NCI-H774 (cell line): Measurements from ENCODE around the gene OGDHL.
"Not testable (repeated sequence)": the region's sequence is repeated elsewhere in the genome, so short reads cannot be mapped to it uniquely, and the experiment has no call there.

Experiments used
- DNase-seq: peaks from one replicate; lab custom pipeline; 2025; lab: John Stamatoyannopoulos, UW

OGDHL gene

DNA sequence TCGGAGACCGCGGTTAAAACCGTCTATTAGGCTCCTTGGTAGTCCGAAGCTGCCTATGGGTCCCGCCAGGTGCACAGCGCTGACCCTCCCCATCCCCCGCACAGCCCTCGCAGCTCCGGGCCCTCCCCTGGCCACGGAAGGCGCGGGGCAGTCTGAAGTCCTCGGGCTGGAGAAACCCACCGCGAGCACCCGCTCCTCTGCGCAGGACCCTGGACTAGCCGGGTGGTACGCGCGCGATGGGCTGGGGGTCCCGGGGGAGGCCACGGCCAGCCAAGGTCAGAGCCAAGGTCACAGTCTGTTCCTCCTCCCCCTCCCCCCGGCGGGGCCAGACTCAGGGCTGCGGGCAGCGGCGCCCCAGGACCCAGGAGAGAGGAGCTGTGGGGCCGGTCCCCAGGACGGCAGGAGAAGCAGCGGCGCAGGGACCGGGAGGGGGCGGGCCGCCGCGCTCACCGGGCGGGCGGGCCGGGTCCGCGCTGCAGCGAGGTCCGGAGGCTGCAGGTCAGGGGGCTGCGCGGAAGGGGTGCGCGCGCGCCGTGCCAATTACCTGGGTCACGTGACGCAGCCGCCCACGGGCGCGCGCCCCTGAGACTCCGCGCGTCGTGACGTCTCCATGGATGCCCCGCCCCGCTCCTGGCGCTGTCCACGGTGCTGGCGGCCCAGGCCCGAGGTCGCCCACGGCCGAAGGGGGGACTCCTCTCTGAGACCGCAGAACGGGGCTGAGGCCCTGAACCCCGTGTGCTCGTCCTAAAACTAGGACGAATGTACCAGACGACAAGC, at the start of gene OGDHL:
Gene OGDHL (minus strand): TSS at position 535 of the 777 bp plus-strand sequence. CDS start 3,731 bp downstream, outside the sequence.
- DNase-seq: peak; percentile 75

GRCh38 chr10:49803988-49804387, 41.9 kb upstream of the OGDHL start:
- DNase-seq: no peak

DNA sequence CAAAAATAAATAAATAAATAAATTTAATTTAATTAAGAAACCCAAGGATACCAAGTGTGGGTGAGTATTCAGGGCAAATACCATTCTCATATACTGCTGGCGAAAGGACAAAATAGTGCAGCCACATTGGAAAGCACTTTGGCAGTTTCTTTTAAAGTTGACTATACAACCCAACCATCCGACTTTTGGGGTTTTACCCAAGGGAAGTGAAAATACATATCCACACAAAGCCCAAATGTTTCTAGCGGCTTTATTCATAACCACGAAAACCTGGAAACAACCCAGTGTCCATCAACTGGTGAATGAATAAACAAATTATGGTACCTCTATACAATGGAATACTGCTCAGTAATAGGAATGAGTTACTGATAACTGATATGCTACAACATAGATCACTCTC, 36.2 kb upstream of the OGDHL start:
- no peak for DNase-seq

GRCh38 chr10:49791100-49791499, 29.0 kb upstream of the OGDHL start:
- no peak for DNase-seq

- no peak for DNase-seq
Observed at GRCh38 chr10:49784681-49785080, 22.6 kb upstream of the OGDHL start.

DNA sequence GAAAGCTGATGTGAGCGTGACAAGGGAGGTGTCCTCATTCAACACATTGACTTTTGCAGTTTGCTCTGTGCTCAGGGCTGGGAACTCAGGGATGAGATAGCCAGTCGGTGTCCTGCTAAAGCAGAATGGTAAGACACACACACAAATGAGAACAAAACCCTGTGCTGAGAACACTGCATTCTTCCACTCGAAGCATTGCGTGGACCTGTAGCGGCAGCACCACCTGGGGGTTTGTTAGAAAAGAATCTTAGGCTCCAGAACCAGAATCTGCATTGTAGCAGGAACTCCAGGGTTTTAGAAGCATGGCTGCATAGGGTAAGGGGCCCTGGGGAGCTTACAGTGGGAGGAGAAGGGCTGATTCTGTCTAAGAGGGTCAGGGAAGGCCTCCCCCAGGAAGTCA, 21.5 kb upstream of the OGDHL start:
- DNase-seq: no peak

GRCh38 chr10:49781247-49781646, 19.1 kb upstream of the OGDHL start:
- DNase-seq: no peak

GRCh38 chr10:49778197-49778596, 16.1 kb upstream of the OGDHL start:
- DNase-seq: no peak

DNA sequence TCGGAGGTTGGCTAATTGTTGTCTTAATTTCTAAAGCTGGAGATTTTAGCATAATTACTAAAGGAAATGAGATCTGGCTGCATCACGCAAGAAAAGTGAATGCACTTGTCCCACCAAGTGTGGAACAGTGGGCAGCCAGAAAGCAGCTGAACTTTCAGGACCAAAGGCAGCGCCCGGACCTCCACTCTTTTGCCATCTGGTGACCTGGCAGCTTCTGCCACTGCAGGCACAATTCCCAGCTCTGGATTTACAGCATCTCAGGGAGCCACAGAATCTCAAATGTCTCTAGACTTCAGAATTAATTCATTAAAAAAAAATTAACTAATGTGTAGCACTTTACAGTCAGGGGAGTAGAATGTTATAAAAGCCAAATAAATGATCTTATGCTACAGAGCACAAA, 14.7 kb upstream of the OGDHL start:
- no peak for DNase-seq

GRCh38 chr10:49775014-49775413, 12.9 kb upstream of the OGDHL start:
- no peak for DNase-seq

- DNase-seq: not testable (repeated sequence)
Observed at GRCh38 chr10:49772944-49773343, 10.8 kb upstream of the OGDHL start.

GRCh38 chr10:49771046-49771445, 8.9 kb upstream of the OGDHL start:
- DNase-seq: not testable (repeated sequence)

DNA sequence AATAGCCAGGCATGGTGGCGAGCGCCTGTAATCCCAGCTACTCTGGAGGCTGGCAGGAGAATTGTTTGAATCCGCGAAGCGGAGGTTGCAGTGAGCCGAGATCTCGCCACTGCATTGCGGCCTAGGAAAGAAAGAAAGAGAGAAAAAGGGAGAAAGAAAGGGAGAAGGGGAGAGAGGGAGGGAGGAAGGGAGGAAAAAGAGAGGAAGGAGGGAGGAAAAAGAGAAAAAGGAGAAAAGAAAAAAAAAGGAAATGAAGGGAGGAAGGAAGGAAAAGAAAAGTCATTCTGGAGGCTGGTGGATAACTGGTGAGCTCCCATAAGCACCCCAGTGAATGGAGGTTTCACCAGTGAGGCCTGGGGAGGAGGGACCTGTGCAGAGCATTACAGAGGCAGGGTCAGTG, 7.6 kb upstream of the OGDHL start:
- no peak for DNase-seq

- no peak for DNase-seq
Observed at GRCh38 chr10:49768731-49769130, 6.6 kb upstream of the OGDHL start.

DNA sequence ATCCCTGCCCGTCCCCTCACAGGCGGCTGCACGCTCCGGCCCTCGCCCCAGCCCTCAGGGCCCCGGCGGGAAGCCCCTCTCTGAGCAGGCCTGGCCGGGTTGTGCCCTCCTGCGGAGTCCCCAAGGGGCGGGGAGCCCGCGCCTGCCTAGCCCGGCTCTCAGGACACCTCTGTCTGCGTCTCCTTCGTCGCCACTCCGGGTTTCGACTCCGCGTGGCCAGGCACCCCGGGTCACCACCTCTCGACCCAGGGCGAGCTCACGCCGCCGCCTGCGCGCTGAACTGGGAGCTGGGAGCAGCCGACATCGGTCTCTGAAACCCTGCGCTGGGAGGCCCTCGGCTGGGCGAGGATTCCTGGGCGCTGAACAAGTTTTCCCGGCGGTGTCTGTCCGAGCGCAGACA, 6.2 kb upstream of the OGDHL start:
- no peak for DNase-seq

GRCh38 chr10:49767752-49768151, 5.6 kb upstream of the OGDHL start:
- no peak for DNase-seq

DNA sequence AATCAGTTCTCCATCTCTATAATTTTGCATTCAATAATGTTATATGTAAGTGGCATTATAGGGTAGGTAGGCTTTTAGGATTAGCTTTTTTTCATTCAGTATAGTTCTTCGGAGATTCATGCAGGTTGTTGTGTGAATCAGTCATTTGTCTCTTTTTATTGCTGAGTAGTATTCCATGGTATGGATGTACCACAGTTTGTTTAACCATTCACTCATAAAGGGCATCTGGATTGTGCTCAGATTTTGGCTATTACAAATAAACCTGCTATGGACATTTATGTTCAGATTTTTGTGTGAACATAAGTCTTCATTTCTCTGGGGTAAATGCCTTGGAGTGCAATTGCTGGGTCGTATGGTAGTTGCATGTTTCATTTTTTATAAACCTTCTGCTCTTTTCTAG, 4.4 kb upstream of the OGDHL start:
- no peak for DNase-seq

- no peak for DNase-seq
Observed at GRCh38 chr10:49762566-49762877, 399 bp upstream of the OGDHL start.

DNA sequence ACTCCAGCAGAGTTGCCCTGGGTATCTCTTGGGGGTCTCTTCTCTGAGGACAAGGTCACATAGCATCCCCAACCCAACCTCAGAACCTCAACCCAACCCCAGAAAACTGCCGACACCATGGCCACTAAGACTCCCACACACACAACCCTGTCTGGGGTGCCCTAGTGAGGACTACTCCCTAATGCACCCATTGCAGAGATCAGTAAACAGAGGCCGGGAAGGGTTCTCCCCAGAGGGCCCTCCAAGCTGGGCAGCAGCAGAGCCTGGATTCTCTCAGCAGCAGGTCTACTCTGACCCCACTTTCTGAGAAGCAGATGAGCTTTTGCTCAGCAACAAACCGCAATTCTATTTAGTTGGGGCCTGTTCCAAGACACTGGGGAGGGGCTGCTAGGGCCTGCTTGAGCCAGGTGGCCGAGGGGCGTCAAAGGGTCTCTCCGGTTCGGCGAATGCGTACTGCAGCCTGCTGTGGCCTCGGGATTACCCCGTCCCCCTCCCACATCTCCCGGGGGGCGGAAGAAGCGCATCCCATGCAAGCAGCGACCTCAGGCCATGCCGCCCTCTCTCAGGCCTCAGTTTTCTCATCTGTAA, 828 bp downstream of the OGDHL start:
- no peak for DNase-seq

- no peak for DNase-seq
Observed at GRCh38 chr10:49760789-49761188, 1.3 kb downstream of the OGDHL start.

DNA sequence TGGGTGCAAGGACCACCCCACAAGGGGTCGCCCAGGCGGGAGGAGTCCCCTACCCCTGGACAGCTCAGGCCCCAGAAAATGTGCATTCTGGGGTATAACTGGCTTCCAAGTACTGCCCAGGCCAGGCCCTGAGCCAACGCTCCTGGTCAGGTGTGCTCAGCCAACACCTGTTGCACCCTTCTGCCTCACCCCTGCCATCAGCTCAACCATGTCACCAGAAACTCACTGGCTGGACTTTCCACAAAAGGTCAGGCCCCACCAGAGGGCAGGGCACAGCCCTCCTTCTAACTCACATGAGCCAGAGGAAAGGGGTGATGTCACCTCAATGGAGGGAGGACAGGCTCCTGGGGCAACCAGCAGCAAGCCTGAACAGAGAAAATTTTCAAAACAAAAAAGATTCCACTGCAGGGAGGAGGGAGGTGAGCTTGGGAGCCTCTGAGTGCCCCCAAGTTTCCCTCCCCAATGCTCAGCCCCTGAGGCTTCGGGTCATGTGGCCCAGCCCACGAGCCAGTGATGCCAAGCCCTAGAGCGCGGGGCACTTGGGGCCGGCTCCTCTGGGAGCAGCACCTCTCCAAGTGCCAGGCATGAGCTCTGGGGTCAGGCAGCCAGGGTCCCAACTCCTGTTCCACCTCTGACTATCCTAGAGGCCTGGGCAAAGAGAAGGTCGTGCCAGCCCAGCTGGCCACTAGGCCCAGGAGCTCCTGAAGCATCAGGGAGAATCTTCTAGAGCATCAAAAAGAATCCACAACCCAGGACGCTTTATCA, 2.2 kb downstream of the OGDHL start:
- no peak for DNase-seq

DNA sequence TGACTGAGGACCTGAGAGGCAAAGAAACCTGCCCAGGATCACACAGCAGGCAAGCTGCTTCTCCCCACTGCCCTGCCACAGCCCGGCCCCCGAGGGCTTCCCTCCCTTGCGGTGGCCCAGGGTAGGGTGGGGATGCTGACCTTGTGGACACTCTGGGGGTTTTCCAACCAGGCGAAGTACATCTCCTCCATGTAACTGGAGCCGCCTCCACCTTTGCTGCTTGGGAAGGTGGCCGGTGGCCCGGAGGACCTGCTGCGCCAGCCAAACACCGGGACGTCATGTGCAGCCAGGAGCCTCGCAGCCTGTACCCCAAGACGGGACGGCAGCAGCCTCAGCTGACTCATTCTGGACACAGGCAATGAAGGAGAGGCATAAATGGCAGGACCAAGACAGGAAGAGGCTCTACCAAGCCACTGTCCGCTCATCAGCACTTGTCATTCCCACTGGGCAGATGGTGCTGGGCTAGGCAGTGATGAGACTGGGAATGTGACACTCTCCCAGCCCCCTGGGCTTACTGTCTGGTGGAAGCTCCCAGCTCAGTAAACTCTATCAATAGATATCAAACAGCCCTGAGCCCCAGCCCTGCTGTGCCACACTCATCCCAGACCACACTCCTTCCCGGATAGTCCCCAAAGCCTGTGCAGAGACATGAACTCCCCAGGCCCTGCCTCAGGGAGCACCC, 3.7 kb downstream of the OGDHL start:
- no peak for DNase-seq

DNA sequence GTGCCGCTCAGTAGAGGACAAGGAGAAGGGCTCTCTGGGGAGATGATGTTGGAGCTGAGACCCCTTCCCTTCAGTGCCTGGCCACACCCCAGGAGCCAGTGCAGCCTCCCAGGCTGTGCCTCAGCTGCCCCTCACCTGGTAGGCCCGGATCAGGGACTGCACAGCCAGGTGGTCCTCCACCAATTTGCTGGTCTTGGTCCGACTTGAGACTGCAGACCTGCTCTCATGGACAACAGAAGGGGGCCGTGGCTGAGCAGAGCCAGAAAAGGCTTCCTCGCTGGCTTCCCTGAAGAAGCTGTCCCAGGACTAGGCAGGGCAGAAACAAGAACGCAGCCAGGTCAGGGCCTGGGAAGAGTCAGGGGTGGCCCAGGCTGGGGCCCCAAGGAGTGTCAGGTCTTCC, 5.5 kb downstream of the OGDHL start:
- no peak for DNase-seq
